ENCODE measurements around the gene NCAN. TPM values are rescaled to one million over a fixed set of nuclear protein-coding genes. Genes with fewer than 3 reads are reported as not detected.

NCAN gene
- total and polyA plus RNA-seq, 2 of the 4 experiments (the other 2 are of a cell fraction): not detected

GRCh38 chr19:19274716-19275565 is 63.2 kb downstream of the NCAN start:
- H3K36me3 ChIP-seq (ENCODE audit: control insufficient read depth, insufficient read depth, low read length): peaks cover 41% of the 10 kb centered on the region
- no peak overlapping the region for H3K4ac ChIP-seq (ENCODE audit: low read depth, low read length)
- H3K18ac ChIP-seq (ENCODE audit: low read depth, low read length): no peak overlapping the region
- WGBS, 2 experiments (ENCODE audit: extremely low coverage in 2 of 2, insufficient read length in 1 of 2): 57% methylated on average over 1 of the region's 9 CpGs; no CpG with 5 or more reads in 1 of the 2 experiments
- H3K4me1 ChIP-seq (ENCODE audit: control insufficient read depth, insufficient read depth, low read length): peaks cover 2% of the 10 kb centered on the region; the same call in 1 of the 2 replicates
- no peaks in the 10 kb centered on the region for H3K27me3 ChIP-seq (ENCODE audit: control insufficient read depth, insufficient read depth, low read length)
- 0 out of 4 replicates have a peak, but pooled peaks cover 0 to 6% of the 10 kb centered on the region in 2 experiments for H3K79me1 ChIP-seq (ENCODE audit: low read depth in 1 of 2, low read length in 2 of 2)
- in situ Hi-C loops (cut with MboI; ENCODE audit: low sequenced_read_pairs) (no loop called here), dilution Hi-C loops (cut with HindIII; ENCODE audit: low sequenced_read_pairs, unreplicated experiment) (no loop called here), intact Hi-C loops (cut with micrococcal nuclease) (no loop called here)
- H3K9me3 ChIP-seq (ENCODE audit: control insufficient read depth, insufficient read depth, low read length): no peaks in the 10 kb centered on the region
- H3K9me1 ChIP-seq (ENCODE audit: insufficient read depth, low read length): peaks cover 4% of the 10 kb centered on the region; the same call in 1 of the 2 replicates
- no peak overlapping the region for H4K91ac ChIP-seq (ENCODE audit: insufficient read depth, low read depth, low read length)
- H2AK5ac ChIP-seq (ENCODE audit: low read depth, low read length): no peak overlapping the region
- H3K14ac ChIP-seq (replicated peaks; ENCODE audit: low read depth, low read length): no peak overlapping the region
- no peak overlapping the region for H3K56ac ChIP-seq (ENCODE audit: extremely low read depth, insufficient read depth, low read length)
- ATAC-seq (ENCODE audit: low read depth) (no peak), DNase-seq (no peak)
- H2BK5ac ChIP-seq (ENCODE audit: low read depth, low read length, poor library complexity, severe bottlenecking): no peak overlapping the region
- H3K9ac ChIP-seq (ENCODE audit: low read depth, low read length): no peak overlapping the region
- TF ChIP-seq RCOR1 (IDR thresholded peaks at IDR 0.05; ENCODE audit: insufficient replicate concordance, low read length): no peak
- no peak for TF ChIP-seq FOS (IDR thresholded peaks at IDR 0.05; ENCODE audit: low read depth, low read length)
- no peak for TF ChIP-seq MAZ (IDR thresholded peaks at IDR 0.05; ENCODE audit: borderline replicate concordance, low read depth, low read length)
- TF ChIP-seq NFE2L2 (IDR thresholded peaks at IDR 0.05; ENCODE audit: low read depth, low read length): no peak
- TF ChIP-seq POLR2A (IDR thresholded peaks at IDR 0.05; ENCODE audit: low read depth, low read length): no peak
- no peak for TF ChIP-seq CTCF (conservative IDR thresholded peaks at IDR 0.05; ENCODE audit: low read depth, low read length)
- no peak for TF ChIP-seq RFX5 (IDR thresholded peaks at IDR 0.05; ENCODE audit: low read depth, low read length)
- no peak for TF ChIP-seq CEBPB (IDR thresholded peaks at IDR 0.05; ENCODE audit: low read depth, low read length)
- TF ChIP-seq RAD21 (IDR thresholded peaks at IDR 0.05; ENCODE audit: low read length): no peak
- TF ChIP-seq BHLHE40 (IDR thresholded peaks at IDR 0.05; ENCODE audit: low read depth, low read length): no peak
- TF ChIP-seq CHD1 (IDR thresholded peaks at IDR 0.05; ENCODE audit: low read depth, low read length): no peak
- no peak for TF ChIP-seq ELK1 (IDR thresholded peaks at IDR 0.05; ENCODE audit: borderline replicate concordance, low read depth, low read length)
- TF ChIP-seq SMC3 (IDR thresholded peaks at IDR 0.05; ENCODE audit: low read depth, low read length): no peak
- TF ChIP-seq MAFK (IDR thresholded peaks at IDR 0.05; ENCODE audit: low read depth, low read length): no peak
- no peak for TF ChIP-seq MXI1 (IDR thresholded peaks at IDR 0.05; ENCODE audit: borderline replicate concordance, low read depth, low read length)
- H2BK120ac ChIP-seq (ENCODE audit: low read depth, low read length): no peak overlapping the region
- H3K27ac ChIP-seq (ENCODE audit: insufficient read depth, low read length): no peak overlapping the region
- no peak overlapping the region for H2AFZ ChIP-seq (replicated peaks; ENCODE audit: low read length, poor library complexity)
- H3K23ac ChIP-seq (ENCODE audit: low read depth, low read length): no peak overlapping the region
- no TSS peak for BruUV-seq (replicated peaks)
- H4K5ac ChIP-seq (ENCODE audit: low read depth, low read length): no peak overlapping the region
- CTCF ChIA-PET: no interaction called here
- H4K20me1 ChIP-seq (ENCODE audit: insufficient read depth, low read length): no peaks in the 10 kb centered on the region
- POLR2A ChIA-PET (ENCODE audit: unreplicated experiment): no interaction called here
- H4K8ac ChIP-seq (ENCODE audit: low read depth in 2 of 2, low read length in 2 of 2): no peak overlapping the region
- H2AK9ac ChIP-seq (replicated peaks; ENCODE audit: low read depth, low read length, poor library complexity): no peak overlapping the region
- H2BK15ac ChIP-seq (ENCODE audit: low read depth, low read length): no peak overlapping the region
- no peak overlapping the region for H3K4me3 ChIP-seq (ENCODE audit: insufficient read depth, low read depth, low read length)
- no peak overlapping the region for H3K4me2 ChIP-seq (ENCODE audit: low read depth, low read length)
- H2BK20ac ChIP-seq (ENCODE audit: low read depth, low read length): no peak overlapping the region
